Liver (tissue), 9 donors: ENCODE measurements around the gene PAPPA. TPM values are rescaled to one million over a fixed set of nuclear protein-coding genes. Genes with fewer than 3 reads are reported as not detected.

Experiments
- DNase-seq: peaks from one replicate; pipeline ENCODE4 v3.0.0-alpha.2; 2017; ENCODE audit warnings: low spot score
- H3K27ac ChIP-seq, 2 donors: one replicate each; pipeline ENCODE4 v1.7.0; 2013; ENCODE audit warnings: inconsistent platforms in 2 of 2, low read length in 2 of 2, control low read depth in 1 of 2, low read depth in 1 of 2, mild to moderate bottlenecking in 1 of 2
- H3K27me3 ChIP-seq, 4 donors: one replicate each; pipeline versions ENCODE4 v1.6.1 to v1.7.0; 2013; ENCODE audit warnings: low read length in 3 of 4, inconsistent platforms in 1 of 4, mild to moderate bottlenecking in 1 of 4, moderate library complexity in 1 of 4; ENCODE audit not compliant: control insufficient read depth in 4 of 4, insufficient read depth in 4 of 4
- H3K36me3 ChIP-seq, 4 donors: one replicate each; pipeline versions ENCODE4 v1.6.1 to v1.7.0; 2013; ENCODE audit warnings: low read length in 3 of 4, mild to moderate bottlenecking in 3 of 4, low read depth in 1 of 4, moderate library complexity in 1 of 4; ENCODE audit not compliant: control insufficient read depth in 4 of 4, insufficient read depth in 3 of 4
- H3K4me1 ChIP-seq, 4 donors: one replicate each; pipeline versions ENCODE4 v1.6.1 to v1.7.0; 2013; ENCODE audit warnings: low read length in 3 of 4, mild to moderate bottlenecking in 3 of 4, moderate library complexity in 1 of 4; ENCODE audit not compliant: control insufficient read depth in 4 of 4, insufficient read depth in 4 of 4
- H3K4me3 ChIP-seq, 3 donors: one replicate each; pipeline versions ENCODE4 v1.6.1 to v1.7.0; 2013; ENCODE audit warnings: low read length in 3 of 3, control low read depth in 1 of 3, low read depth in 1 of 3, mild to moderate bottlenecking in 1 of 3
- H3K9ac ChIP-seq, 2 donors: one replicate each; pipeline ENCODE4 v1.7.0; 2013; ENCODE audit warnings: low read length in 2 of 2, mild to moderate bottlenecking in 2 of 2, moderate library complexity in 2 of 2, control low read depth in 1 of 2, low read depth in 1 of 2
- H3K9me3 ChIP-seq, 4 donors: one replicate each; pipeline versions ENCODE4 v1.6.1 to v1.7.0; 2013; ENCODE audit warnings: low read length in 3 of 4; ENCODE audit not compliant: control insufficient read depth in 4 of 4
- CTCF ChIP-seq: fragments of 150-350 bp; IDR thresholded peaks from 2 replicates; pipeline ENCODE4 v1.5.1; 2017; ENCODE audit warnings: improper control_type of control experiment, low read depth, low read length; ENCODE audit not compliant: missing input control
- EGR1 ChIP-seq, 2 donors: IDR thresholded peaks; 2 replicates each; pipeline ENCODE4 v1.6.1; 2016 to 2018; ENCODE audit warnings: antibody characterized with exemption in 2 of 2, low read depth in 2 of 2
- FOXA1 ChIP-seq: IDR thresholded peaks from 2 replicates; pipeline ENCODE4 v1.6.1; 2016; ENCODE audit warnings: antibody characterized with exemption
- FOXA2 ChIP-seq: IDR thresholded peaks from 2 replicates; pipeline ENCODE4 v1.6.1; 2016; ENCODE audit warnings: antibody characterized with exemption
- GABPA ChIP-seq, 2 donors: IDR thresholded peaks in 1 of 2; conservative IDR thresholded peaks in 1 of 2; 2 replicates each; pipeline ENCODE4 v1.6.1; 2016; ENCODE audit warnings: antibody characterized with exemption in 2 of 2, mild to moderate bottlenecking in 1 of 2, moderate library complexity in 1 of 2
- HNF4A ChIP-seq, 2 donors: conservative IDR thresholded peaks; 2 replicates each; pipeline ENCODE4 v1.6.1; 2016; ENCODE audit warnings: antibody characterized with exemption in 2 of 2, mild to moderate bottlenecking in 2 of 2
- HNF4G ChIP-seq: IDR thresholded peaks from 2 replicates; pipeline ENCODE4 v1.6.1; 2016; ENCODE audit warnings: antibody characterized with exemption
- JUND ChIP-seq, 2 donors: IDR thresholded peaks; 2 replicates each; pipeline ENCODE4 v1.6.1; 2016; ENCODE audit warnings: antibody characterized with exemption in 2 of 2
- NR2F2 ChIP-seq: IDR thresholded peaks from 2 replicates; pipeline ENCODE4 v1.6.1; 2016; ENCODE audit warnings: antibody characterized with exemption
- RAD21 ChIP-seq, 2 donors: IDR thresholded peaks; 2 replicates each; pipeline ENCODE4 v1.6.1; 2016; ENCODE audit warnings: antibody characterized with exemption in 2 of 2, mild to moderate bottlenecking in 2 of 2
- RXRA ChIP-seq, 2 donors: IDR thresholded peaks; 2 replicates each; pipeline ENCODE4 v1.6.1; 2017 to 2018; ENCODE audit warnings: antibody characterized with exemption in 2 of 2, mild to moderate bottlenecking in 1 of 2
- SP1 ChIP-seq: IDR thresholded peaks from 2 replicates; pipeline ENCODE4 v1.6.1; 2018; ENCODE audit warnings: antibody characterized with exemption, mild to moderate bottlenecking
- TAF1 ChIP-seq: conservative IDR thresholded peaks from 2 replicates; pipeline ENCODE4 v1.6.1; 2016; ENCODE audit warnings: antibody characterized with exemption, mild to moderate bottlenecking
- YY1 ChIP-seq: IDR thresholded peaks from 2 replicates; pipeline ENCODE4 v1.6.1; 2016; ENCODE audit warnings: antibody characterized with exemption, mild to moderate bottlenecking
- WGBS: extraction: QIAGEN DNeasy Blood & Tissue Kit; methylation state at CpG from one replicate; pipeline ENCODE4 v1.1.7; 2013; 5-methylcytosine and 5-hydroxymethylcytosine counted together
- polyA plus RNA-seq, 2 donors: library from polyadenylated mRNA; stranded (reverse) in 1 of 2; unstranded in 1 of 2; fragments of 200-250 nt in 1 of 2; fragments of >200 nt in 1 of 2; fragmentation: Nextera tagmentation in 1 of 2; extraction: Ambion mirVana in 1 of 2; gene quantifications; one replicate each; pipeline versions ENCODE4 v1.2.1 to v1.2.3, GENCODE V29; 2013 to 2015
- total RNA-seq, 2 donors: library from RNA; depleted of rRNA; stranded (reverse); fragments of >200 nt; gene quantifications; one replicate each; pipeline ENCODE4 v1.2.3, GENCODE V29; 2014
- TF ChIP-seq, protein P1 (sequence below): IDR thresholded peaks from 2 replicates; pipeline ENCODE4 v1.6.1; 2016; ENCODE audit warnings: antibody characterized with exemption
- TF ChIP-seq, protein P2 (sequence below): IDR thresholded peaks from 2 replicates; pipeline ENCODE4 v1.6.1; 2016; ENCODE audit warnings: antibody characterized with exemption
- TF ChIP-seq, protein P3 (sequence below): IDR thresholded peaks from 2 replicates; pipeline ENCODE4 v1.6.1; 2016; ENCODE audit warnings: antibody characterized with exemption, mild to moderate bottlenecking
- TF ChIP-seq, protein P4 (sequence below): IDR thresholded peaks from 2 replicates; pipeline ENCODE4 v1.6.1; 2016; ENCODE audit warnings: antibody characterized with exemption
- donor health status: healthy.
- donor health status: healthy.
- donor health status: healthy.
- donor health status: healthy.
- donor health status: healthy.

The PAPPA gene
- total and polyA plus RNA-seq, 4 donors: 0.03 to 0.33 (median 0.20) TPM

GRCh38 chr9:116202219-116202912, 48.8 kb downstream of the PAPPA start:
- no peak overlapping the region for H3K9ac ChIP-seq
- WGBS: 56% methylated on average over 5 of the region's 5 CpGs
- no peaks in the 10 kb centered on the region for H3K9me3 ChIP-seq
- H3K4me1 ChIP-seq: peaks cover 4 to 31% (median 20%) of the 10 kb centered on the region in 4 donors
- H3K27ac ChIP-seq: no peak overlapping the region
- H3K27me3 ChIP-seq: no peaks in the 10 kb centered on the region
- H3K4me3 ChIP-seq: no peak overlapping the region
- H3K36me3 ChIP-seq: no peaks in the 10 kb centered on the region
- DNase-seq: no peak
- no peak for TF ChIP-seq TAF1
- TF ChIP-seq HNF4A (conservative IDR thresholded peaks at IDR 0.05): peak; percentile 30 to 33
- TF ChIP-seq YY1: no peak
- no peak for TF ChIP-seq EGR1 (IDR thresholded peaks at IDR 0.05; ENCODE audit: low read depth in 2 of 2)
- no peak for TF ChIP-seq FOXA2

DNA sequence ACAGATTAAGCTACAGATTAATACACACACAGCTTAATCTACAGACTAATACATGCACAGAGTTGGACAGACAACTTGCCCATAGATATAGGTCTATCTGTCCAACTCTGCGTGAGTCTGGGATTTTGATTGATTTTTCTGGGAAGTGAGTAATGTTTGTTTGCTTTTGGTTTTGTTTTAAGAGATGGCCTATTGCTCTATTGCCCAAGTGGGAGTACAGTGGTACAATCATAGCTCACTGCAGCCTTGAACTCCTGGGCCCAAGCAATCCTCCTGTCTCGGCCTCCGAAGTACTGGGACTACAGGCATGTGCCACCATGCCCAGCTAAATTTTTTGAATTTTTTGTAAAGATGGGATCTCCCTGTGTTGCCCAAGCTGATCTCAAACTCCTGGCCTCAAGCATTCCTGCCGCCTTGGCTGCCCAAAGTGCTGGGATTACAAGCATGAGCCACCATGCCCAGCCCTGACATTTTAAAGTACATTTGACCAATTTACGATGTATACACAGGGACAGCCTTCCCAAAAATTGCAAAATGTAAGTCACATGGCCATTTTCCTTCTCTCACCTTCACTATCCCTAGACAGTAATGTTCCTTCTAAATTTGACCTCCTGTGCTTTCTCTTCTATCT, 50.8 kb downstream of the PAPPA start:
- no peak overlapping the region for H3K27ac ChIP-seq
- no peak overlapping the region for H3K4me3 ChIP-seq
- TF ChIP-seq, protein P1, sequence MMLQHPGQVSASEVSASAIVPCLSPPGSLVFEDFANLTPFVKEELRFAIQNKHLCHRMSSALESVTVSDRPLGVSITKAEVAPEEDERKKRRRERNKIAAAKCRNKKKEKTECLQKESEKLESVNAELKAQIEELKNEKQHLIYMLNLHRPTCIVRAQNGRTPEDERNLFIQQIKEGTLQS: peak; percentile 78
- TF ChIP-seq HNF4G (peak; percentile 72), FOXA1 (no peak), JUND (IDR thresholded peaks at IDR 0.05) (peak; percentile 70 to 88), NR2F2 (peak; percentile 49), FOXA2 (peak; percentile 42), TAF1 (no peak), EGR1 (IDR thresholded peaks at IDR 0.05; ENCODE audit: low read depth in 2 of 2) (no peak), HNF4A (conservative IDR thresholded peaks at IDR 0.05) (peak; percentile 89 to 95), RXRA (IDR thresholded peaks at IDR 0.05) (peak; percentile 68 to 76), YY1 (peak; percentile 42), SP1 (peak; percentile 67), GABPA (IDR thresholded peaks at IDR 0.05 in 1 of 2, conservative IDR thresholded peaks at IDR 0.05 in 1 of 2) (no peak), RAD21 (IDR thresholded peaks at IDR 0.05) (peak; percentile 17 to 20), CTCF (no peak)
- TF ChIP-seq, protein P2, sequence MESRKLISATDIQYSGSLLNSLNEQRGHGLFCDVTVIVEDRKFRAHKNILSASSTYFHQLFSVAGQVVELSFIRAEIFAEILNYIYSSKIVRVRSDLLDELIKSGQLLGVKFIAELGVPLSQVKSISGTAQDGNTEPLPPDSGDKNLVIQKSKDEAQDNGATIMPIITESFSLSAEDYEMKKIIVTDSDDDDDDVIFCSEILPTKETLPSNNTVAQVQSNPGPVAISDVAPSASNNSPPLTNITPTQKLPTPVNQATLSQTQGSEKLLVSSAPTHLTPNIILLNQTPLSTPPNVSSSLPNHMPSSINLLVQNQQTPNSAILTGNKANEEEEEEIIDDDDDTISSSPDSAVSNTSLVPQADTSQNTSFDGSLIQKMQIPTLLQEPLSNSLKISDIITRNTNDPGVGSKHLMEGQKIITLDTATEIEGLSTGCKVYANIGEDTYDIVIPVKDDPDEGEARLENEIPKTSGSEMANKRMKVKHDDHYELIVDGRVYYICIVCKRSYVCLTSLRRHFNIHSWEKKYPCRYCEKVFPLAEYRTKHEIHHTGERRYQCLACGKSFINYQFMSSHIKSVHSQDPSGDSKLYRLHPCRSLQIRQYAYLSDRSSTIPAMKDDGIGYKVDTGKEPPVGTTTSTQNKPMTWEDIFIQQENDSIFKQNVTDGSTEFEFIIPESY: peak; percentile 57
- TF ChIP-seq, protein P3, sequence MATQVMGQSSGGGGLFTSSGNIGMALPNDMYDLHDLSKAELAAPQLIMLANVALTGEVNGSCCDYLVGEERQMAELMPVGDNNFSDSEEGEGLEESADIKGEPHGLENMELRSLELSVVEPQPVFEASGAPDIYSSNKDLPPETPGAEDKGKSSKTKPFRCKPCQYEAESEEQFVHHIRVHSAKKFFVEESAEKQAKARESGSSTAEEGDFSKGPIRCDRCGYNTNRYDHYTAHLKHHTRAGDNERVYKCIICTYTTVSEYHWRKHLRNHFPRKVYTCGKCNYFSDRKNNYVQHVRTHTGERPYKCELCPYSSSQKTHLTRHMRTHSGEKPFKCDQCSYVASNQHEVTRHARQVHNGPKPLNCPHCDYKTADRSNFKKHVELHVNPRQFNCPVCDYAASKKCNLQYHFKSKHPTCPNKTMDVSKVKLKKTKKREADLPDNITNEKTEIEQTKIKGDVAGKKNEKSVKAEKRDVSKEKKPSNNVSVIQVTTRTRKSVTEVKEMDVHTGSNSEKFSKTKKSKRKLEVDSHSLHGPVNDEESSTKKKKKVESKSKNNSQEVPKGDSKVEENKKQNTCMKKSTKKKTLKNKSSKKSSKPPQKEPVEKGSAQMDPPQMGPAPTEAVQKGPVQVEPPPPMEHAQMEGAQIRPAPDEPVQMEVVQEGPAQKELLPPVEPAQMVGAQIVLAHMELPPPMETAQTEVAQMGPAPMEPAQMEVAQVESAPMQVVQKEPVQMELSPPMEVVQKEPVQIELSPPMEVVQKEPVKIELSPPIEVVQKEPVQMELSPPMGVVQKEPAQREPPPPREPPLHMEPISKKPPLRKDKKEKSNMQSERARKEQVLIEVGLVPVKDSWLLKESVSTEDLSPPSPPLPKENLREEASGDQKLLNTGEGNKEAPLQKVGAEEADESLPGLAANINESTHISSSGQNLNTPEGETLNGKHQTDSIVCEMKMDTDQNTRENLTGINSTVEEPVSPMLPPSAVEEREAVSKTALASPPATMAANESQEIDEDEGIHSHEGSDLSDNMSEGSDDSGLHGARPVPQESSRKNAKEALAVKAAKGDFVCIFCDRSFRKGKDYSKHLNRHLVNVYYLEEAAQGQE: no peak
- TF ChIP-seq, protein P4, sequence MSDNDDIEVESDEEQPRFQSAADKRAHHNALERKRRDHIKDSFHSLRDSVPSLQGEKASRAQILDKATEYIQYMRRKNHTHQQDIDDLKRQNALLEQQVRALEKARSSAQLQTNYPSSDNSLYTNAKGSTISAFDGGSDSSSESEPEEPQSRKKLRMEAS: peak; percentile 64
- H3K36me3 ChIP-seq: no peaks in the 10 kb centered on the region
- H3K9me3 ChIP-seq: no peaks in the 10 kb centered on the region
- H3K9ac ChIP-seq: no peak overlapping the region
- 55% methylated on average over 5 of the region's 5 CpGs for WGBS
- DNase-seq: no peak
- H3K4me1 ChIP-seq: peaks cover 4 to 24% (median 14%) of the 10 kb centered on the region in 4 donors
- H3K27me3 ChIP-seq: no peaks in the 10 kb centered on the region
